ENCODE data around the gene NLK.
"Not testable (repeated sequence)": the region's sequence is repeated elsewhere in the genome, so short reads cannot be mapped to it uniquely, and the experiment has no call there.

Gene NLK

GRCh38 chr17:27997044-27997401 is 45.5 kb upstream of the NLK start:
- in situ Hi-C loops (cut with MboI; ENCODE audit: low sequenced_read_pairs, unreplicated experiment) = no loop called here
- no peak for DNase-seq (ENCODE audit: low spot score)

GRCh38 chr17:27997522-27997921 is 45.0 kb upstream of the NLK start:
- DNase-seq (ENCODE audit: low spot score) = no peak
- TF ChIP-seq CTCF (IDR thresholded peaks at IDR 0.05; ENCODE audit: borderline replicate concordance, control extremely low read depth, extremely low read depth, insufficient read depth, missing control alignments) = no peak
- in situ Hi-C loops (cut with MboI; ENCODE audit: low sequenced_read_pairs, unreplicated experiment) = no loop called here

More at GRCh38 chr17:27997044-27997401, 45.5 kb upstream of the NLK start:
- no peak for TF ChIP-seq CTCF (IDR thresholded peaks at IDR 0.05; ENCODE audit: borderline replicate concordance, control extremely low read depth, extremely low read depth, insufficient read depth, missing control alignments)

- TF ChIP-seq CTCF (IDR thresholded peaks at IDR 0.05; ENCODE audit: borderline replicate concordance, control extremely low read depth, extremely low read depth, insufficient read depth, missing control alignments) = no peak
- no peak for DNase-seq (ENCODE audit: low spot score)
- in situ Hi-C loops (cut with MboI; ENCODE audit: low sequenced_read_pairs, unreplicated experiment) = no loop called here
These were observed 41.3 kb upstream of the NLK start for GRCh38 chr17:28001149-28001548.

- in situ Hi-C loops (cut with MboI; ENCODE audit: low sequenced_read_pairs, unreplicated experiment) = no loop called here
- TF ChIP-seq CTCF (IDR thresholded peaks at IDR 0.05; ENCODE audit: borderline replicate concordance, control extremely low read depth, extremely low read depth, insufficient read depth, missing control alignments) = no peak
- no peak for DNase-seq (ENCODE audit: low spot score)
These were observed 38.1 kb upstream of the NLK start for GRCh38 chr17:28004344-28004743.

GRCh38 chr17:28007925-28008324 is 34.6 kb upstream of the NLK start:
- in situ Hi-C loops (cut with MboI; ENCODE audit: low sequenced_read_pairs, unreplicated experiment); DNase-seq (ENCODE audit: low spot score): not testable (repeated sequence)

- in situ Hi-C loops (cut with MboI; ENCODE audit: low sequenced_read_pairs, unreplicated experiment) = no loop called here
- no peak for TF ChIP-seq CTCF (IDR thresholded peaks at IDR 0.05; ENCODE audit: borderline replicate concordance, control extremely low read depth, extremely low read depth, insufficient read depth, missing control alignments)
These were observed 34.0 kb upstream of the NLK start for GRCh38 chr17:28008513-28008912.

GRCh38 chr17:28010406-28010805 is 32.1 kb upstream of the NLK start:
- DNase-seq (ENCODE audit: low spot score) = no peak
- in situ Hi-C loops (cut with MboI; ENCODE audit: low sequenced_read_pairs, unreplicated experiment) = no loop called here
- no peak for TF ChIP-seq CTCF (IDR thresholded peaks at IDR 0.05; ENCODE audit: borderline replicate concordance, control extremely low read depth, extremely low read depth, insufficient read depth, missing control alignments)

More at GRCh38 chr17:28008513-28008912, 34.0 kb upstream of the NLK start:
- no peak for DNase-seq (ENCODE audit: low spot score)
